Activated T-cell treated with anti-CD3 and anti-CD28 coated beads, Interleukin-2, amount 50 U/mL, for 72 hours (primary cell): Measurements from ENCODE around the gene LRRC10. TPM values are rescaled to one million over a fixed set of nuclear protein-coding genes. Genes with fewer than 3 reads are reported as not detected.
A peak's percentile ranks its signal among the peaks of the same experiment; 100 is the strongest.

Experiments
- ATAC-seq, 2 donors: fragments of 150-1000 bp; cut with Tn5 transposase; replicated peaks in 1 of 2; 2 replicates each; pipeline ENCODE4 v1.10.0; 2021; ENCODE audit warnings: moderate library complexity in 2 of 2, mild to moderate bottlenecking in 1 of 2
- DNase-seq, 2 donors: peaks; one replicate each; pipeline ENCODE4 v3.0.0; 2021 to 2022; ENCODE audit warnings: mixed read lengths in 1 of 2
- H3K27ac Mint-ChIP-seq: one replicate; pipeline ENCODE4 v1.8.0; 2022; ENCODE audit warnings: mild to moderate bottlenecking, moderate library complexity, mixed read lengths
- H3K27me3 Mint-ChIP-seq: one replicate; pipeline ENCODE4 v1.8.0; 2022; ENCODE audit warnings: low read depth, mixed read lengths
- H3K36me3 Mint-ChIP-seq, 2 donors: one replicate each; pipeline ENCODE4 v1.8.0; 2022; ENCODE audit warnings: mixed read lengths in 2 of 2, mild to moderate bottlenecking in 1 of 2; ENCODE audit not compliant: insufficient read depth in 2 of 2
- H3K4me1 Mint-ChIP-seq: one replicate; pipeline ENCODE4 v1.8.0; 2022; ENCODE audit warnings: low read depth, mixed read lengths
- H3K4me3 Mint-ChIP-seq, 2 donors: one replicate each; pipeline ENCODE4 v1.8.0; 2022; ENCODE audit warnings: mild to moderate bottlenecking in 2 of 2, mixed read lengths in 2 of 2, moderate library complexity in 2 of 2
- H3K9me3 Mint-ChIP-seq, 2 donors: one replicate each; pipeline ENCODE4 v1.8.0; 2022; ENCODE audit warnings: mixed read lengths in 2 of 2
- total RNA-seq, 2 donors: library from RNA; stranded (reverse); gene quantifications; one replicate each; pipeline ENCODE4 v1.2.3, GENCODE V29; 2022

Gene LRRC10
- total RNA-seq, 2 donors from 2014 or later = not detected

- Mint-ChIP-seq H3K9me3 (no peaks in the 10 kb centered on the region), H3K27ac (no peak overlapping the region), H3K4me3 (no peak overlapping the region), H3K4me1 (peaks cover 12% of the 10 kb centered on the region), H3K36me3 (peaks cover 4 to 13% of the 10 kb centered on the region in 2 donors), H3K27me3 (no peaks in the 10 kb centered on the region)
- DNase-seq (no peak), ATAC-seq (no peak)
Observed at GRCh38 chr12:69578283-69578682, 32.4 kb downstream of the LRRC10 start.

GRCh38 chr12:69575346-69575745, 35.4 kb downstream of the LRRC10 start:
- no peak for ATAC-seq
- Mint-ChIP-seq H3K9me3 (no peaks in the 10 kb centered on the region), H3K27ac (no peak overlapping the region), H3K36me3 (peaks cover 4 to 13% of the 10 kb centered on the region in 2 donors), H3K4me3 (no peak overlapping the region), H3K27me3 (no peaks in the 10 kb centered on the region), H3K4me1 (peaks cover 12% of the 10 kb centered on the region)
- DNase-seq = no peak

- H3K27me3 Mint-ChIP-seq = no peaks in the 10 kb centered on the region
- H3K4me1 Mint-ChIP-seq = peaks cover 17% of the 10 kb centered on the region
- no peak overlapping the region for H3K4me3 Mint-ChIP-seq
- H3K9me3 Mint-ChIP-seq = no peaks in the 10 kb centered on the region
- no peak overlapping the region for H3K27ac Mint-ChIP-seq
- DNase-seq = peak; percentile 44 to 54
- peak; percentile 54 to 62 for ATAC-seq
- H3K36me3 Mint-ChIP-seq = peaks cover 4 to 13% of the 10 kb centered on the region in 2 donors
Observed at GRCh38 chr12:69570545-69571399, 39.9 kb downstream of the LRRC10 start.

GRCh38 chr12:69570000-69570516, 40.6 kb downstream of the LRRC10 start:
- Mint-ChIP-seq H3K27ac (peak overlapping the region; percentile 90), H3K36me3 (peaks cover 4 to 13% of the 10 kb centered on the region in 2 donors), H3K9me3 (no peaks in the 10 kb centered on the region), H3K27me3 (no peaks in the 10 kb centered on the region), H3K4me1 (peaks cover 17% of the 10 kb centered on the region), H3K4me3 (no peak overlapping the region)
- DNase-seq (no peak), ATAC-seq (no peak)

GRCh38 chr12:69569236-69569635, 41.5 kb downstream of the LRRC10 start:
- Mint-ChIP-seq H3K27ac (peak overlapping the region; percentile 14), H3K4me1 (peaks cover 17% of the 10 kb centered on the region), H3K9me3 (no peaks in the 10 kb centered on the region), H3K27me3 (no peaks in the 10 kb centered on the region), H3K36me3 (peaks cover 2 to 7% of the 10 kb centered on the region in 2 donors), H3K4me3 (no peak overlapping the region)
- DNase-seq (no peak), ATAC-seq (no peak)

GRCh38 chr12:69566603-69567002, 44.1 kb downstream of the LRRC10 start:
- Mint-ChIP-seq H3K27me3 (no peaks in the 10 kb centered on the region), H3K4me3 (no peak overlapping the region), H3K36me3 (no peaks in the 10 kb centered on the region), H3K27ac (peak overlapping the region; percentile 18), H3K4me1 (peaks cover 17% of the 10 kb centered on the region), H3K9me3 (no peaks in the 10 kb centered on the region)
- DNase-seq = no peak
- ATAC-seq = peak in 1 of 2 donors; percentile 33

GRCh38 chr12:69563166-69563762, 47.4 kb downstream of the LRRC10 start:
- DNase-seq (no peak), ATAC-seq (no peak)
- H3K36me3 Mint-ChIP-seq = no peaks in the 10 kb centered on the region
- no peak overlapping the region for H3K4me3 Mint-ChIP-seq
- no peaks in the 10 kb centered on the region for H3K27me3 Mint-ChIP-seq
- H3K27ac Mint-ChIP-seq = no peak overlapping the region
- H3K4me1 Mint-ChIP-seq = peaks cover 7% of the 10 kb centered on the region
- no peaks in the 10 kb centered on the region for H3K9me3 Mint-ChIP-seq

Other genes with a start within 250 kb of the LRRC10 start
- 10 to 100 TPM; 13.0 to 13.2 TPM for gene FRS2, start 140.5 kb downstream of the LRRC10 start, total RNA-seq
- gene CCT2, start 25.4 kb downstream of the LRRC10 start, total RNA-seq = 100 to 1,000 TPM; 162 to 191 TPM
- not detected for gene BEST3, start 88.4 kb upstream of the LRRC10 start, total RNA-seq
- gene RAB3IP, start 128.0 kb upstream of the LRRC10 start, total RNA-seq = 10 to 100 TPM; 37.8 to 38.7 TPM
- gene MYRFL, start 214.3 kb upstream of the LRRC10 start, total RNA-seq = under 1 TPM in 1 of 2 donors, not detected in 1; 0.14 TPM